LNCAP (cell line): ENCODE results near the gene ATAD5.

Experiments
- CTCF ChIP-seq: fragments of 450-650 bp; IDR thresholded peaks from 2 replicates; pipeline ENCODE4 v1.5.1; 2017; ENCODE audit warnings: mild to moderate bottlenecking

The ATAD5 gene

GRCh38 chr17:30796016-30796415, 35.8 kb upstream of the ATAD5 start:
- no peak for TF ChIP-seq CTCF

GRCh38 chr17:30801671-30802070, 30.1 kb upstream of the ATAD5 start:
- TF ChIP-seq CTCF, result no peak

- peak; percentile 32; the same call in 1 of the 2 replicates for TF ChIP-seq CTCF
Measured at GRCh38 chr17:30805944-30806456, 25.8 kb upstream of the ATAD5 start.

GRCh38 chr17:30807896-30808295, 23.9 kb upstream of the ATAD5 start:
- no peak for TF ChIP-seq CTCF

- TF ChIP-seq CTCF, result no peak
Measured at GRCh38 chr17:30808785-30809286, 22.9 kb upstream of the ATAD5 start.

- no peak for TF ChIP-seq CTCF
Measured at GRCh38 chr17:30809867-30810266, 21.9 kb upstream of the ATAD5 start.

- no peak for TF ChIP-seq CTCF
Measured at GRCh38 chr17:30812218-30813177, 19.3 kb upstream of the ATAD5 start.
